PC-9 (cell line): ENCODE results near the gene ABI3BP.

ENCODE experiments used
- CTCF ChIP-seq: fragments of 200-600 bp; sonication (generic); conservative IDR thresholded peaks from 2 replicates; pipeline ENCODE4 v1.6.1; 2017; ENCODE audit warnings: mixed run types, antibody characterized with exemption, mild to moderate bottlenecking, moderate library complexity
- EZH2 ChIP-seq: fragments of 200-600 bp; sonication (generic); IDR thresholded peaks from 2 replicates; pipeline ENCODE4 v1.8.0; 2017; ENCODE audit warnings: antibody characterized with exemption, low read depth

GRCh38 chr3:100975714-100976113 lies 17.5 kb downstream of the ABI3BP start:
- TF ChIP-seq CTCF (no peak), EZH2 (no peak)
